Measurements from ENCODE around the gene NCKIPSD. TPM values are rescaled to one million over a fixed set of nuclear protein-coding genes. Genes with fewer than 3 reads are reported as not detected.

The NCKIPSD gene
- total RNA-seq, 1 donor from 2014 or later: 25.3 TPM

DNA sequence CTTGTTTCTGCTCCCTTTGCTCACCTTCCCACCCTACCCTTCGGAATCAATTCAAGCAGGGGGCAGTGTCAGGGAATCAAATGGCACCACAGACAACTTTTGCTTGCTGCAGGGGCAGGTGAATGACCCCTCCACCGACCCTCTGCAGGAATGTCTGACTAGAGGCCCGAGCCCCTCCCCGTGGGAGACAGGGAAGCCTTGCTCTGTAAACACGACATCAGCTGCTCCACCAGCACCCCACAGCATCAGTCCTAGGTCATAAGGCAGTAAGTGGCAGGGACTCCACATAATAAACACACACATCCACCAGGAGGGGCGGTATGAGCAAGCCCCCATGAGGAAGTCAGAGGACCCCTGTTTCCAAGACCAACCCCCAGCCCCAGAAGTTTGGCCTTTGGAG is 48.4 kb downstream of the NCKIPSD start:
- Mint-ChIP-seq H3K4me1 (peaks cover 32% of the 10 kb centered on the region), H3K27ac (ENCODE audit: unreplicated experiment) (peak overlapping the region; percentile 20), H3K4me3 (peak overlapping the region; percentile 89), H3K36me3 (ENCODE audit: low read depth) (no peaks in the 10 kb centered on the region), H3K9me3 (no peaks in the 10 kb centered on the region), H3K27me3 (ENCODE audit: low read depth) (no peaks in the 10 kb centered on the region)
- TF ChIP-seq CTCF (conservative IDR thresholded peaks at IDR 0.05): no peak
- no peak for DNase-seq (ENCODE audit: low read depth, low spot score)

- no peaks in the 10 kb centered on the region for H3K36me3 Mint-ChIP-seq (ENCODE audit: low read depth)
- no peak for TF ChIP-seq CTCF (conservative IDR thresholded peaks at IDR 0.05)
- peak overlapping the region; percentile 92 for H3K27ac Mint-ChIP-seq (ENCODE audit: unreplicated experiment)
- H3K27me3 Mint-ChIP-seq (ENCODE audit: low read depth): no peaks in the 10 kb centered on the region
- peak overlapping the region; percentile 89 for H3K4me3 Mint-ChIP-seq
- DNase-seq (ENCODE audit: low read depth, low spot score): no peak
- peaks cover 32% of the 10 kb centered on the region for H3K4me1 Mint-ChIP-seq
- no peaks in the 10 kb centered on the region for H3K9me3 Mint-ChIP-seq
These were observed 49.5 kb downstream of the NCKIPSD start for GRCh38 chr3:48636149-48636655.

GRCh38 chr3:48635222-48636021 is 50.3 kb downstream of the NCKIPSD start, which contains the start of gene SLC26A6:
SLC26A6 (minus strand) TSS chr3:48635461; CDS start chr3:48635393, 68 bp downstream.
- H3K27me3 Mint-ChIP-seq (ENCODE audit: low read depth): no peaks in the 10 kb centered on the region
- peak; percentile 65 for TF ChIP-seq CTCF (conservative IDR thresholded peaks at IDR 0.05)

GRCh38 chr3:48634661-48635221 is 51.0 kb downstream of the NCKIPSD start:
- H3K27me3 Mint-ChIP-seq (ENCODE audit: low read depth): no peaks in the 10 kb centered on the region
- TF ChIP-seq CTCF (conservative IDR thresholded peaks at IDR 0.05): no peak
- DNase-seq (ENCODE audit: low read depth, low spot score): peak; percentile 34
- no peaks in the 10 kb centered on the region for H3K36me3 Mint-ChIP-seq (ENCODE audit: low read depth)
- no peak overlapping the region for H3K27ac Mint-ChIP-seq (ENCODE audit: unreplicated experiment)
- H3K4me3 Mint-ChIP-seq: peak overlapping the region; percentile 89
- H3K4me1 Mint-ChIP-seq: peaks cover 32% of the 10 kb centered on the region
- no peaks in the 10 kb centered on the region for H3K9me3 Mint-ChIP-seq

More at GRCh38 chr3:48635222-48636021, 50.3 kb downstream of the NCKIPSD start, which contains the start of gene SLC26A6:
- DNase-seq (ENCODE audit: low read depth, low spot score): peak; percentile 97
- peak within 1 kb of the TSS; percentile 89 for H3K4me3 Mint-ChIP-seq
- peak within 1 kb of the TSS; percentile 92 for H3K27ac Mint-ChIP-seq (ENCODE audit: unreplicated experiment)
- H3K36me3 Mint-ChIP-seq (ENCODE audit: low read depth): no peaks in the 10 kb centered on the region
- peaks cover 32% of the 10 kb centered on the region for H3K4me1 Mint-ChIP-seq
- no peaks in the 10 kb centered on the region for H3K9me3 Mint-ChIP-seq

- Mint-ChIP-seq H3K4me3 (peak overlapping the region; percentile 84), H3K27ac (ENCODE audit: unreplicated experiment) (no peak overlapping the region), H3K27me3 (ENCODE audit: low read depth) (no peaks in the 10 kb centered on the region), H3K36me3 (ENCODE audit: low read depth) (peaks cover 5% of the 10 kb centered on the region), H3K4me1 (peaks cover 36% of the 10 kb centered on the region), H3K9me3 (no peaks in the 10 kb centered on the region)
- no peak for DNase-seq (ENCODE audit: low read depth, low spot score)
- TF ChIP-seq CTCF (conservative IDR thresholded peaks at IDR 0.05): no peak
These were observed 52.0 kb downstream of the NCKIPSD start for GRCh38 chr3:48633743-48634142.
